Hepatocyte (in vitro differentiated cells): ENCODE results near the gene PTPRN2.

Experiments used
- CTCF ChIP-seq: fragments of 200-600 bp; sonication (generic); IDR thresholded peaks from 2 replicates; pipeline ENCODE4 v1.5.1; 2016; ENCODE audit warnings: antibody characterized with exemption, mild to moderate bottlenecking; ENCODE audit not compliant: poor library complexity
- EZH2 ChIP-seq: fragments of 200-600 bp; sonication (generic); IDR thresholded peaks from 2 replicates; pipeline ENCODE4 v1.6.1; 2016; ENCODE audit warnings: antibody characterized with exemption, mild to moderate bottlenecking, borderline replicate concordance
- EZH2phosphoT487 ChIP-seq: fragments of 200-600 bp; sonication (generic); IDR thresholded peaks from one replicate; pipeline ENCODE4 v1.6.1; 2018; ENCODE audit warnings: antibody characterized with exemption, mild to moderate bottlenecking, low read depth, moderate library complexity; ENCODE audit not compliant: unreplicated experiment, severe bottlenecking

GRCh38 chr7:157493776-157494175, 1093.8 kb downstream of the PTPRN2 start:
- no peak for TF ChIP-seq EZH2phosphoT487
- TF ChIP-seq CTCF = no peak
- no peak for TF ChIP-seq EZH2
